ENCODE measurements around the gene NPHP4. TPM values are rescaled to one million over a fixed set of nuclear protein-coding genes. Genes with fewer than 3 reads are reported as not detected.

Gene NPHP4
- total RNA-seq, 1 experiment from 2014 or later: 20.0 TPM

DNA sequence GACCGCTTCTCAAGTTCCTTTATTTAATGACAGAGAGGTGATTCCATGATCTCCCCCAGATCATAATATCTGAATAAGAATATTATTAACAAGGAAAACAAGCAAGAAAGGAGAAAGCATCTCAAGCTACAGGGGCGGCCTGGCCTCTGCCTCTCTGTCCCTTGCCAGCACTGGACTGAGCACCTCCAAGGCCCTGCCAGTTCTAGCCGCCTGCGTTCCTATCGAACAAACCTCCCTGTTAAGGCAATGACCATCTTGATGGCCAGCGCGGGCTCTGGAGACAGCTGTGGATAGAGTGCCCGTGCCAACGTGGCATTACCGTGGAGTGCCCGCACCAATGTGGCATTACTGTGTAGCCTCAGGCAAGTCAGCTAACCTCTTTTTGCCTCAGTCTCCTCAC, 84.8 kb downstream of the NPHP4 start:
- no peak for DNase-seq (ENCODE audit: low read depth, low spot score)
- BruUV-seq (replicated peaks): no TSS peak
- RAD21 ChIA-PET (ENCODE audit: low non-redundant PET in 1 of 2, low total read pairs in 2 of 2, uncharacterized antibody in 2 of 2, unreplicated experiment in 2 of 2): no interaction called here
- Histone ChIP-seq H3K9ac (ENCODE audit: low read length) (no peak overlapping the region), H3K27me3 (ENCODE audit: insufficient read depth, low read length) (no peaks in the 10 kb centered on the region), H3K9me2 (ENCODE audit: insufficient read depth) (no peaks in the 10 kb centered on the region), H3K9me3 (ENCODE audit: control insufficient read depth in 1 of 2, insufficient read depth in 1 of 2, low read depth in 1 of 2, low read length in 2 of 2) (no peaks in the 10 kb centered on the region), H2AFZ (ENCODE audit: low read depth, low read length, poor library complexity, severe bottlenecking) (no peak overlapping the region), H3K27ac (ENCODE audit: low read depth, low read length) (no peak overlapping the region), H3K4me2 (ENCODE audit: low read length) (no peak overlapping the region), H3K36me3 (ENCODE audit: control insufficient read depth in 1 of 2, insufficient read depth in 2 of 2, low read length in 2 of 2) (peaks cover 0 to 3% of the 10 kb centered on the region in 2 experiments; a peak in 1 of 4 replicates), H3K79me2 (ENCODE audit: insufficient read depth, low read length) (no peaks in the 10 kb centered on the region), H3K4me3 (replicated peaks in 1 of 2; ENCODE audit: low read depth in 1 of 2, low read length in 2 of 2) (no peak overlapping the region), H3K4me1 (ENCODE audit: control insufficient read depth in 1 of 2, insufficient read depth in 2 of 2, low read length in 2 of 2) (no peaks in the 10 kb centered on the region), H4K20me1 (ENCODE audit: insufficient read depth) (no peaks in the 10 kb centered on the region)
- intact Hi-C loops (cut with micrococcal nuclease): no loop called here
- CTCF ChIA-PET: no interaction called here
- TF ChIP-seq CBX3 (IDR thresholded peaks at IDR 0.05; ENCODE audit: low read depth): no peak
- TF ChIP-seq, protein P1, sequence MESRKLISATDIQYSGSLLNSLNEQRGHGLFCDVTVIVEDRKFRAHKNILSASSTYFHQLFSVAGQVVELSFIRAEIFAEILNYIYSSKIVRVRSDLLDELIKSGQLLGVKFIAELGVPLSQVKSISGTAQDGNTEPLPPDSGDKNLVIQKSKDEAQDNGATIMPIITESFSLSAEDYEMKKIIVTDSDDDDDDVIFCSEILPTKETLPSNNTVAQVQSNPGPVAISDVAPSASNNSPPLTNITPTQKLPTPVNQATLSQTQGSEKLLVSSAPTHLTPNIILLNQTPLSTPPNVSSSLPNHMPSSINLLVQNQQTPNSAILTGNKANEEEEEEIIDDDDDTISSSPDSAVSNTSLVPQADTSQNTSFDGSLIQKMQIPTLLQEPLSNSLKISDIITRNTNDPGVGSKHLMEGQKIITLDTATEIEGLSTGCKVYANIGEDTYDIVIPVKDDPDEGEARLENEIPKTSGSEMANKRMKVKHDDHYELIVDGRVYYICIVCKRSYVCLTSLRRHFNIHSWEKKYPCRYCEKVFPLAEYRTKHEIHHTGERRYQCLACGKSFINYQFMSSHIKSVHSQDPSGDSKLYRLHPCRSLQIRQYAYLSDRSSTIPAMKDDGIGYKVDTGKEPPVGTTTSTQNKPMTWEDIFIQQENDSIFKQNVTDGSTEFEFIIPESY (IDR thresholded peaks at IDR 0.05; ENCODE audit: extremely low read depth, insufficient replicate concordance, low read length): no peak
- TF ChIP-seq JUND (IDR thresholded peaks at IDR 0.05): no peak
- no peak for ATAC-seq
- POLR2A ChIA-PET: no interaction called here

DNA sequence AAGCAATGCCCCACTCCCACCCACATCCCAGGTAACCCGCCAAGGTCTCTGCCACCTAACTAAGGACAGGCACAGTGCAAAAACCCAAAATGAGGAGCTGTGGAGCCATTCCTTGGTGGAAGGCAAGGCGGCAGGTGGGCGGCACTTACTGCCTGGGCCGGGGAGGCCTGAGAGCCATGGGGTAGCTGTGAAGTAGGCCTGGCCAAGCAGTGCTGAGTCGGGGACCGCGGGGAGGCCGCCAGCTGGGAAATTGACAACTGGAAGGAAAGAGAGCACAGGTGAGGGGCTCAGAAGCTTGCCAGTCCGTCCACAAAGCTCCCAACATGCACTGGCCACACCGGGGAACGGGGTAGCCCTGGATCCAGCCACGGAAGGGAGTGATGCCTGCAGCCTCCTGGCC, 85.3 kb downstream of the NPHP4 start:
- DNase-seq (ENCODE audit: low read depth, low spot score): no peak
- intact Hi-C loops (cut with micrococcal nuclease): no loop called here
- ChIA-PET CTCF (no interaction called here), POLR2A (no interaction called here), RAD21 (ENCODE audit: low non-redundant PET in 1 of 2, low total read pairs in 2 of 2, uncharacterized antibody in 2 of 2, unreplicated experiment in 2 of 2) (no interaction called here)
- Histone ChIP-seq H3K9me2 (ENCODE audit: insufficient read depth) (no peaks in the 10 kb centered on the region), H3K9me3 (ENCODE audit: control insufficient read depth in 1 of 2, insufficient read depth in 1 of 2, low read depth in 1 of 2, low read length in 2 of 2) (no peaks in the 10 kb centered on the region), H3K4me2 (ENCODE audit: low read length) (no peak overlapping the region), H3K4me1 (ENCODE audit: control insufficient read depth in 1 of 2, insufficient read depth in 2 of 2, low read length in 2 of 2) (no peaks in the 10 kb centered on the region), H3K4me3 (replicated peaks in 1 of 2; ENCODE audit: low read depth in 1 of 2, low read length in 2 of 2) (no peak overlapping the region), H3K36me3 (ENCODE audit: control insufficient read depth in 1 of 2, insufficient read depth in 2 of 2, low read length in 2 of 2) (peaks cover 0 to 3% of the 10 kb centered on the region in 2 experiments; a peak in 1 of 4 replicates), H3K9ac (ENCODE audit: low read length) (no peak overlapping the region), H3K27me3 (ENCODE audit: insufficient read depth, low read length) (no peaks in the 10 kb centered on the region), H3K79me2 (ENCODE audit: insufficient read depth, low read length) (no peaks in the 10 kb centered on the region), H2AFZ (ENCODE audit: low read depth, low read length, poor library complexity, severe bottlenecking) (no peak overlapping the region), H3K27ac (ENCODE audit: low read depth, low read length) (no peak overlapping the region), H4K20me1 (ENCODE audit: insufficient read depth) (no peaks in the 10 kb centered on the region)
- ATAC-seq: no peak
- TF ChIP-seq, protein P1 (IDR thresholded peaks at IDR 0.05; ENCODE audit: extremely low read depth, insufficient replicate concordance, low read length): no peak
- TF ChIP-seq FOSL1 (IDR thresholded peaks at IDR 0.05; ENCODE audit: low read depth): no peak
- no peak for TF ChIP-seq RAD21 (IDR thresholded peaks at IDR 0.05; ENCODE audit: low read depth)
- no peak for TF ChIP-seq ELF1 (IDR thresholded peaks at IDR 0.05; ENCODE audit: borderline replicate concordance, low read depth)
- no peak for TF ChIP-seq TCF7L2 (IDR thresholded peaks at IDR 0.05; ENCODE audit: borderline replicate concordance, extremely low read depth, insufficient read depth, insufficient read length)
- no peak for TF ChIP-seq ZFX (IDR thresholded peaks at IDR 0.05)
- TF ChIP-seq YY1 (IDR thresholded peaks at IDR 0.05; ENCODE audit: extremely low read depth, insufficient replicate concordance, low read depth, low read length): no peak
- no peak for TF ChIP-seq EZH2phosphoT487 (IDR thresholded peaks at IDR 0.05; ENCODE audit: borderline replicate concordance)
- TF ChIP-seq CBX3 (IDR thresholded peaks at IDR 0.05; ENCODE audit: low read depth): no peak
- TF ChIP-seq, protein P2, sequence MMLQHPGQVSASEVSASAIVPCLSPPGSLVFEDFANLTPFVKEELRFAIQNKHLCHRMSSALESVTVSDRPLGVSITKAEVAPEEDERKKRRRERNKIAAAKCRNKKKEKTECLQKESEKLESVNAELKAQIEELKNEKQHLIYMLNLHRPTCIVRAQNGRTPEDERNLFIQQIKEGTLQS (IDR thresholded peaks at IDR 0.05): no peak
- no TSS peak for BruUV-seq (replicated peaks)
